Mucosa of stomach (tissue), 1 donor: Measurements from ENCODE around the gene HGFAC.

ENCODE experiments used
- H3K27me3 ChIP-seq: one replicate; pipeline ENCODE4 v1.7.0; 2013; ENCODE audit warnings: mild to moderate bottlenecking, low read length; ENCODE audit not compliant: control insufficient read depth, insufficient read depth
- H3K36me3 ChIP-seq: one replicate; pipeline ENCODE4 v1.7.0; 2013; ENCODE audit warnings: low read length; ENCODE audit not compliant: control insufficient read depth, insufficient read depth
- H3K4me1 ChIP-seq: one replicate; pipeline ENCODE4 v1.7.0; 2013; ENCODE audit warnings: mild to moderate bottlenecking, low read length; ENCODE audit not compliant: control insufficient read depth, insufficient read depth
- H3K4me3 ChIP-seq: one replicate; pipeline ENCODE4 v1.7.0; 2013; ENCODE audit warnings: low read length
- H3K9ac ChIP-seq: one replicate; pipeline ENCODE4 v1.7.0; 2013; ENCODE audit warnings: mild to moderate bottlenecking, low read length, moderate library complexity
- H3K9me3 ChIP-seq: one replicate; pipeline ENCODE4 v1.7.0; 2013; ENCODE audit warnings: mild to moderate bottlenecking, low read length, moderate library complexity; ENCODE audit not compliant: control insufficient read depth
- donor health status: Pancreatic carcinoma.

The HGFAC gene

GRCh38 chr4:3470244-3471097, 28.7 kb downstream of the HGFAC start:
- Histone ChIP-seq H3K9ac (no peak overlapping the region), H3K27me3 (peaks cover 21% of the 10 kb centered on the region), H3K36me3 (no peaks in the 10 kb centered on the region), H3K9me3 (no peaks in the 10 kb centered on the region), H3K4me3 (no peak overlapping the region), H3K4me1 (peaks cover 19% of the 10 kb centered on the region)

GRCh38 chr4:3471098-3471760, 29.5 kb downstream of the HGFAC start:
- no peaks in the 10 kb centered on the region for H3K36me3 ChIP-seq
- H3K4me3 ChIP-seq: no peak overlapping the region
- peaks cover 21% of the 10 kb centered on the region for H3K27me3 ChIP-seq
- no peaks in the 10 kb centered on the region for H3K9me3 ChIP-seq
- H3K4me1 ChIP-seq: peaks cover 19% of the 10 kb centered on the region
- H3K9ac ChIP-seq: no peak overlapping the region

- Histone ChIP-seq H3K36me3 (no peaks in the 10 kb centered on the region), H3K9me3 (no peaks in the 10 kb centered on the region), H3K27me3 (peaks cover 21% of the 10 kb centered on the region), H3K9ac (no peak overlapping the region), H3K4me1 (peaks cover 19% of the 10 kb centered on the region), H3K4me3 (no peak overlapping the region)
Observed at GRCh38 chr4:3471886-3472285, 30.1 kb downstream of the HGFAC start.

GRCh38 chr4:3472411-3473141, 30.8 kb downstream of the HGFAC start:
- Histone ChIP-seq H3K27me3 (peaks cover 21% of the 10 kb centered on the region), H3K9ac (no peak overlapping the region), H3K9me3 (no peaks in the 10 kb centered on the region), H3K4me1 (peaks cover 19% of the 10 kb centered on the region), H3K36me3 (no peaks in the 10 kb centered on the region), H3K4me3 (no peak overlapping the region)

- H3K36me3 ChIP-seq: no peaks in the 10 kb centered on the region
- peaks cover 21% of the 10 kb centered on the region for H3K27me3 ChIP-seq
- no peak overlapping the region for H3K4me3 ChIP-seq
- no peaks in the 10 kb centered on the region for H3K9me3 ChIP-seq
- H3K4me1 ChIP-seq: peaks cover 19% of the 10 kb centered on the region
- no peak overlapping the region for H3K9ac ChIP-seq
Observed at GRCh38 chr4:3473181-3473950, 31.6 kb downstream of the HGFAC start.

- Histone ChIP-seq H3K4me1 (peaks cover 19% of the 10 kb centered on the region), H3K9me3 (no peaks in the 10 kb centered on the region), H3K27me3 (peaks cover 21% of the 10 kb centered on the region), H3K36me3 (no peaks in the 10 kb centered on the region), H3K9ac (no peak overlapping the region), H3K4me3 (no peak overlapping the region)
Observed at GRCh38 chr4:3473996-3474765, 32.4 kb downstream of the HGFAC start.

GRCh38 chr4:3475041-3475712, 33.4 kb downstream of the HGFAC start:
- Histone ChIP-seq H3K9ac (no peak overlapping the region), H3K4me1 (peaks cover 10% of the 10 kb centered on the region), H3K36me3 (no peaks in the 10 kb centered on the region), H3K4me3 (no peak overlapping the region), H3K9me3 (no peaks in the 10 kb centered on the region), H3K27me3 (peaks cover 13% of the 10 kb centered on the region)

- Histone ChIP-seq H3K27me3 (peaks cover 7% of the 10 kb centered on the region), H3K4me3 (no peak overlapping the region), H3K36me3 (no peaks in the 10 kb centered on the region), H3K4me1 (peaks cover 7% of the 10 kb centered on the region), H3K9me3 (no peaks in the 10 kb centered on the region), H3K9ac (no peak overlapping the region)
Observed at GRCh38 chr4:3475713-3476260, 34.0 kb downstream of the HGFAC start.

- H3K4me3 ChIP-seq: no peak overlapping the region
- H3K27me3 ChIP-seq: peaks cover 1% of the 10 kb centered on the region
- peaks cover 9% of the 10 kb centered on the region for H3K4me1 ChIP-seq
- H3K9ac ChIP-seq: no peak overlapping the region
- no peaks in the 10 kb centered on the region for H3K36me3 ChIP-seq
- H3K9me3 ChIP-seq: no peaks in the 10 kb centered on the region
Observed at GRCh38 chr4:3476341-3476747, 34.6 kb downstream of the HGFAC start.

GRCh38 chr4:3476936-3477749, 35.4 kb downstream of the HGFAC start:
- Histone ChIP-seq H3K36me3 (no peaks in the 10 kb centered on the region), H3K9me3 (no peaks in the 10 kb centered on the region), H3K4me1 (peaks cover 14% of the 10 kb centered on the region), H3K27me3 (no peaks in the 10 kb centered on the region), H3K4me3 (no peak overlapping the region), H3K9ac (no peak overlapping the region)
